Subcutaneous adipose tissue (tissue), 4 donors: Measurements from ENCODE around the gene C5orf15. TPM values are rescaled to one million over a fixed set of nuclear protein-coding genes. Genes with fewer than 3 reads are reported as not detected.

Source experiments
- total RNA-seq, 4 donors: library from RNA; depleted of rRNA; stranded (reverse); fragments of >200 nt; gene quantifications; one replicate each; pipeline ENCODE4 v1.1.0, GENCODE V29; 2016
- TF ChIP-seq, protein P1 (sequence below): fragments of 450-650 bp; IDR thresholded peaks from one replicate; pipeline ENCODE4 v1.5.1; 2016; ENCODE audit warnings: low read depth, mild to moderate bottlenecking, control low read depth, antibody characterized with exemption, moderate library complexity

Gene C5orf15
- total RNA-seq, 4 donors from 2014 or later = 32.2 to 66.0 (median 44.2) TPM

- TF ChIP-seq, protein P1, sequence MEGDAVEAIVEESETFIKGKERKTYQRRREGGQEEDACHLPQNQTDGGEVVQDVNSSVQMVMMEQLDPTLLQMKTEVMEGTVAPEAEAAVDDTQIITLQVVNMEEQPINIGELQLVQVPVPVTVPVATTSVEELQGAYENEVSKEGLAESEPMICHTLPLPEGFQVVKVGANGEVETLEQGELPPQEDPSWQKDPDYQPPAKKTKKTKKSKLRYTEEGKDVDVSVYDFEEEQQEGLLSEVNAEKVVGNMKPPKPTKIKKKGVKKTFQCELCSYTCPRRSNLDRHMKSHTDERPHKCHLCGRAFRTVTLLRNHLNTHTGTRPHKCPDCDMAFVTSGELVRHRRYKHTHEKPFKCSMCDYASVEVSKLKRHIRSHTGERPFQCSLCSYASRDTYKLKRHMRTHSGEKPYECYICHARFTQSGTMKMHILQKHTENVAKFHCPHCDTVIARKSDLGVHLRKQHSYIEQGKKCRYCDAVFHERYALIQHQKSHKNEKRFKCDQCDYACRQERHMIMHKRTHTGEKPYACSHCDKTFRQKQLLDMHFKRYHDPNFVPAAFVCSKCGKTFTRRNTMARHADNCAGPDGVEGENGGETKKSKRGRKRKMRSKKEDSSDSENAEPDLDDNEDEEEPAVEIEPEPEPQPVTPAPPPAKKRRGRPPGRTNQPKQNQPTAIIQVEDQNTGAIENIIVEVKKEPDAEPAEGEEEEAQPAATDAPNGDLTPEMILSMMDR = no peak
Observed at GRCh38 chr5:133998042-133998441, 29.6 kb upstream of the C5orf15 start.

GRCh38 chr5:133996683-133997252 lies 28.3 kb upstream of the C5orf15 start:
- TF ChIP-seq, protein P1 = no peak

- TF ChIP-seq, protein P1 = no peak
Observed at GRCh38 chr5:133995883-133996563, 27.6 kb upstream of the C5orf15 start.

GRCh38 chr5:133995341-133995740 lies 26.9 kb upstream of the C5orf15 start:
- TF ChIP-seq, protein P1 = no peak

DNA sequence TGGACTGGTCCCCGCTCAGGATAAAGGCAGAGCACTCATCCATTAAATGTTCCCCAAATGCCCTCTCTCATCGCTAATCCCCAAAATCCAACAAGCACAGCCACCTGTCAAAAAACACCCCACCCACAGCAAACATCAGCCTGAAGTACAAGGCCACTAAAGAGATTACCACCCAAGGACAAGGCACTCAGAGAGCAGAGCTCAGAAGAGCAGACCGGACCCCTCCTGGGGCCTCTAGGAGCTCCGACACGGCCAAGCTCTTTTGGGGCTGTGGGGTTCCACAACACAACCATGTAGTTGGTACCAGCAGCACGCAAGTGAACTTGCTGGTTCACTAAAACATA lies 26.5 kb upstream of the C5orf15 start:
- TF ChIP-seq, protein P1 = no peak

DNA sequence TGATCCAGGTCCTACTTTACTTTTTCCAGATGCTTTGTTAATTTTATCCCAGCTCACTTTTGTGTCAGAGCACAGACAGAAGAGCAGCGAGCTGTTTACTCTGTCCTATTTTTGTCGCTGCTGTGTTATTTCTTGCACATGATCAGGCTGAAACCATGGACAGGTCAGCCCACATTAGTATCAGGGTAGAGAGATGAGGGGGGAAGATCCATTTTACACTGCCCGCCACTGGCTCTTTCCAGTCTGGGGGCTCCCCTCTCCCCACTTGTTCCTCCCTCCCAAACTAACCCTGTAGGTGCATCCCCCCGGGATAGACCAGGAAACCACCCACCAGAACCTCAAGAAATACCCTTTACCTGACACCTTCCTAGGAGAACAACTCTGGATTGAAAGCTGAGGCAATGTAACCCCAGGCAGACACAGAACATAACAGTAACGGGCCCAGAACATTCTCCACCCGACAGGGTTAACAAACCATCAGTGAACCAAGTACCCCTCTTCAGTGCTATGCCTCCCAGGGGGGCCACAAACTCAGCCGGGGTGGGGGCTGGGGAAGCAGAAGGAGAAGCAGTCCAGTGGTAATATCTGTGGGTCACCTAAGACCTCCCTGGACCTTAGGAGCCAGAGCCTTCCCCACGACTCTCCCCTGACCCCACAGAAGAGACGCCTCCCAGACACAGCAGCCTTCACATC lies 26.0 kb upstream of the C5orf15 start:
- TF ChIP-seq, protein P1 = no peak

- TF ChIP-seq, protein P1 = no peak
Observed at GRCh38 chr5:133993185-133993936, 24.9 kb upstream of the C5orf15 start.
